ENCODE results near the gene IKZF2. TPM values are rescaled to one million over a fixed set of nuclear protein-coding genes. Genes with fewer than 3 reads are reported as not detected.

The IKZF2 gene
- total RNA-seq, 1 experiment from 2014 or later: 1.3 TPM

- no peak for DNase-seq
- H3K4me1 ChIP-seq (ENCODE audit: low read length): no peaks in the 10 kb centered on the region
- no peak overlapping the region for H2AFZ ChIP-seq (ENCODE audit: low read length)
- H3K9ac ChIP-seq (ENCODE audit: low read length): no peak overlapping the region
- H3K79me2 ChIP-seq (ENCODE audit: low read length): no peaks in the 10 kb centered on the region
- no peaks in the 10 kb centered on the region for H3K27me3 ChIP-seq (ENCODE audit: low read length)
- no peaks in the 10 kb centered on the region for H4K20me1 ChIP-seq (ENCODE audit: insufficient read depth, low read depth, low read length)
- H3K36me3 ChIP-seq (ENCODE audit: insufficient read depth, low read length): no peaks in the 10 kb centered on the region
- H3K27ac ChIP-seq (ENCODE audit: low read length): no peak overlapping the region
- H3K4me3 ChIP-seq (ENCODE audit: low read length): no peak overlapping the region
- H3K9me3 ChIP-seq (ENCODE audit: low read length): 0 out of 2 replicates have a peak, but pooled peaks cover 2% of the 10 kb centered on the region
- H3K9me2 ChIP-seq (replicated peaks; ENCODE audit: insufficient read depth, low read length): no peaks in the 10 kb centered on the region; the same call in 1 of the 2 replicates
- H3K4me2 ChIP-seq (ENCODE audit: low read depth, low read length, poor library complexity, severe bottlenecking): no peak overlapping the region
Observed at GRCh38 chr2:213004197-213004821, 147.1 kb downstream of the IKZF2 start.

- no peaks in the 10 kb centered on the region for H3K4me1 ChIP-seq (ENCODE audit: low read length)
- no peak overlapping the region for H3K9ac ChIP-seq (ENCODE audit: low read length)
- no peaks in the 10 kb centered on the region for H4K20me1 ChIP-seq (ENCODE audit: insufficient read depth, low read depth, low read length)
- no peaks in the 10 kb centered on the region for H3K79me2 ChIP-seq (ENCODE audit: low read length)
- H3K9me2 ChIP-seq (replicated peaks; ENCODE audit: insufficient read depth, low read length): no peaks in the 10 kb centered on the region; the same call in 1 of the 2 replicates
- H3K4me3 ChIP-seq (ENCODE audit: low read length): no peak overlapping the region
- H3K27ac ChIP-seq (ENCODE audit: low read length): no peak overlapping the region
- DNase-seq: no peak
- H3K36me3 ChIP-seq (ENCODE audit: insufficient read depth, low read length): no peaks in the 10 kb centered on the region
- H2AFZ ChIP-seq (ENCODE audit: low read length): no peak overlapping the region
- H3K9me3 ChIP-seq (ENCODE audit: low read length): peaks cover 8% of the 10 kb centered on the region; the same call in 1 of the 2 replicates
- H3K27me3 ChIP-seq (ENCODE audit: low read length): no peaks in the 10 kb centered on the region
- H3K4me2 ChIP-seq (ENCODE audit: low read depth, low read length, poor library complexity, severe bottlenecking): no peak overlapping the region
Observed at GRCh38 chr2:213002383-213002782, 149.0 kb downstream of the IKZF2 start.

DNA sequence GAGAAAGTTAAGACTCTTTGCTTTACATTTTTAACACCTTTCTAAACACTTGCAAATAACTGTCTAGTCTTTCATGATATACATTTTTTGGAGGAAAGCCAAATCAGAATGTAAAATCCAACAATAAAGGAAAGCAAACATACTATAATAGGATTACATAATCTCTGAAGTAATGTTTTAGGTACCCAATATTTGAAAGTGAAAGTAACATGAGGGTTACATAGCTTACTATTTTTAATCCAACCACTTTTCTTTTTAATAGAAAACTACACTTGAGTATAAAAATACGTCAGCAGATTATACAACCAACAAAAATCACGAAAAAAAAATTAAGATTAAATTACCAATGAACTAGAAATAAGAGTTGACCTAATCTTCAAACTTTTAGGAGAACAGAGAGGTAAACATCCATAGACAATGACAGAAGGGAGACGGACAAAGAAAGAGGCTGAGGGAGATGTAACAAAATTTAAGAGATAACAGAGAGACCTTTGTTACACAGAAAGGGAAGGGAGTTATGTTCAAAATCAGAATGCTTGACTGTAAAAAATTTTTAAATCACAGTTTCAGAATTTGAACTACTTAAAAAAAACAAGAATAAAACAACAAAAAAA lies 150.0 kb downstream of the IKZF2 start:
- Histone ChIP-seq H3K79me2 (ENCODE audit: low read length) (no peaks in the 10 kb centered on the region), H3K9me3 (ENCODE audit: low read length) (peaks cover 8% of the 10 kb centered on the region; the same call in 1 of the 2 replicates), H3K36me3 (ENCODE audit: insufficient read depth, low read length) (no peaks in the 10 kb centered on the region), H4K20me1 (ENCODE audit: insufficient read depth, low read depth, low read length) (no peaks in the 10 kb centered on the region), H3K4me1 (ENCODE audit: low read length) (no peaks in the 10 kb centered on the region), H3K27ac (ENCODE audit: low read length) (no peak overlapping the region), H2AFZ (ENCODE audit: low read length) (no peak overlapping the region), H3K9me2 (replicated peaks; ENCODE audit: insufficient read depth, low read length) (no peaks in the 10 kb centered on the region; the same call in 1 of the 2 replicates), H3K27me3 (ENCODE audit: low read length) (no peaks in the 10 kb centered on the region), H3K4me2 (ENCODE audit: low read depth, low read length, poor library complexity, severe bottlenecking) (no peak overlapping the region), H3K4me3 (ENCODE audit: low read length) (no peak overlapping the region), H3K9ac (ENCODE audit: low read length) (no peak overlapping the region)
- no peak for DNase-seq

GRCh38 chr2:212998626-212999359 lies 152.6 kb downstream of the IKZF2 start:
- H3K9me2 ChIP-seq (replicated peaks; ENCODE audit: insufficient read depth, low read length): no peaks in the 10 kb centered on the region; the same call in 1 of the 2 replicates
- H2AFZ ChIP-seq (ENCODE audit: low read length): no peak overlapping the region
- DNase-seq: no peak
- no peak overlapping the region for H3K9ac ChIP-seq (ENCODE audit: low read length)
- H3K79me2 ChIP-seq (ENCODE audit: low read length): no peaks in the 10 kb centered on the region
- no peak overlapping the region for H3K27ac ChIP-seq (ENCODE audit: low read length)
- peaks cover 13% of the 10 kb centered on the region for H3K9me3 ChIP-seq (ENCODE audit: low read length)
- no peaks in the 10 kb centered on the region for H4K20me1 ChIP-seq (ENCODE audit: insufficient read depth, low read depth, low read length)
- H3K36me3 ChIP-seq (ENCODE audit: insufficient read depth, low read length): no peaks in the 10 kb centered on the region
- H3K27me3 ChIP-seq (ENCODE audit: low read length): no peaks in the 10 kb centered on the region
- no peak overlapping the region for H3K4me2 ChIP-seq (ENCODE audit: low read depth, low read length, poor library complexity, severe bottlenecking)
- H3K4me1 ChIP-seq (ENCODE audit: low read length): no peaks in the 10 kb centered on the region
- H3K4me3 ChIP-seq (ENCODE audit: low read length): no peak overlapping the region

DNA sequence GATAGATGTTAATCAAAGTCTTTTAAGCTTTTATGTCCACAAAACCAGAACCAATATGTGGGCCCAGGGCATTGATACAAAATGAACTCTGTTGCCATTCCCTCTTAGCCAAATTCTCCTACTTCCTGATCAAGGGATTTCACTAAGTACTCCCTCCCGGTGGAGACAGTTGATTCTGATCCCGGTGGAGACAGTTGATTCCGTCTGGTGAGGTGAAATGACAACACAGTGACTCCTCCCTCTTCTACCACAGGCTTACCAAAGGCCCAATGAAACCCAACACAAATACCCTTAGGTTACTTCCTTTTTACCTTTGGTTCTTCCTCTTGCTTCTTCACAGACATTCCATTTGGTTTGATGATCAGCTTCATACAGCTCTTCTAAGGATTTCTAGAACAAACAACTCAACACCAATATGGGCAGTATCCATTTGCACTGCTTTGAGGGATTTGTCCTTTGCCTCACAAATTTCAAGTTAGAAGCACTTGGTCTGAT lies 153.8 kb downstream of the IKZF2 start:
- H4K20me1 ChIP-seq (ENCODE audit: insufficient read depth, low read depth, low read length): no peaks in the 10 kb centered on the region
- no peaks in the 10 kb centered on the region for H3K27me3 ChIP-seq (ENCODE audit: low read length)
- no peak overlapping the region for H3K4me3 ChIP-seq (ENCODE audit: low read length)
- no peaks in the 10 kb centered on the region for H3K36me3 ChIP-seq (ENCODE audit: insufficient read depth, low read length)
- H2AFZ ChIP-seq (ENCODE audit: low read length): no peak overlapping the region
- no peak overlapping the region for H3K27ac ChIP-seq (ENCODE audit: low read length)
- peaks cover 13% of the 10 kb centered on the region for H3K9me3 ChIP-seq (ENCODE audit: low read length)
- no peak overlapping the region for H3K9ac ChIP-seq (ENCODE audit: low read length)
- H3K4me2 ChIP-seq (ENCODE audit: low read depth, low read length, poor library complexity, severe bottlenecking): no peak overlapping the region
- no peaks in the 10 kb centered on the region for H3K79me2 ChIP-seq (ENCODE audit: low read length)
- H3K9me2 ChIP-seq (replicated peaks; ENCODE audit: insufficient read depth, low read length): no peaks in the 10 kb centered on the region; the same call in 1 of the 2 replicates
- DNase-seq: no peak
- no peaks in the 10 kb centered on the region for H3K4me1 ChIP-seq (ENCODE audit: low read length)

GRCh38 chr2:212995920-212996319 lies 155.5 kb downstream of the IKZF2 start:
- H3K9me2 ChIP-seq (replicated peaks; ENCODE audit: insufficient read depth, low read length): no peaks in the 10 kb centered on the region; the same call in 1 of the 2 replicates
- H3K27ac ChIP-seq (ENCODE audit: low read length): no peak overlapping the region
- DNase-seq: no peak
- peaks cover 13% of the 10 kb centered on the region for H3K9me3 ChIP-seq (ENCODE audit: low read length)
- no peaks in the 10 kb centered on the region for H3K27me3 ChIP-seq (ENCODE audit: low read length)
- no peaks in the 10 kb centered on the region for H3K36me3 ChIP-seq (ENCODE audit: insufficient read depth, low read length)
- no peaks in the 10 kb centered on the region for H4K20me1 ChIP-seq (ENCODE audit: insufficient read depth, low read depth, low read length)
- H3K4me1 ChIP-seq (ENCODE audit: low read length): no peaks in the 10 kb centered on the region
- H3K9ac ChIP-seq (ENCODE audit: low read length): no peak overlapping the region
- no peak overlapping the region for H2AFZ ChIP-seq (ENCODE audit: low read length)
- no peak overlapping the region for H3K4me3 ChIP-seq (ENCODE audit: low read length)
- H3K79me2 ChIP-seq (ENCODE audit: low read length): no peaks in the 10 kb centered on the region
- no peak overlapping the region for H3K4me2 ChIP-seq (ENCODE audit: low read depth, low read length, poor library complexity, severe bottlenecking)

- no peaks in the 10 kb centered on the region for H4K20me1 ChIP-seq (ENCODE audit: insufficient read depth, low read depth, low read length)
Observed at GRCh38 chr2:212994976-212995375, 156.4 kb downstream of the IKZF2 start.

GRCh38 chr2:212991120-212991519 lies 160.3 kb downstream of the IKZF2 start:
- Histone ChIP-seq H4K20me1 (ENCODE audit: insufficient read depth, low read depth, low read length) (no peaks in the 10 kb centered on the region), H3K27me3 (ENCODE audit: low read length) (no peaks in the 10 kb centered on the region), H3K9me2 (replicated peaks; ENCODE audit: insufficient read depth, low read length) (no peaks in the 10 kb centered on the region), H3K36me3 (ENCODE audit: insufficient read depth, low read length) (no peaks in the 10 kb centered on the region), H3K4me3 (ENCODE audit: low read length) (no peak overlapping the region), H3K4me2 (ENCODE audit: low read depth, low read length, poor library complexity, severe bottlenecking) (no peak overlapping the region), H3K9me3 (ENCODE audit: low read length) (peaks cover 8% of the 10 kb centered on the region; the same call in 1 of the 2 replicates), H3K79me2 (ENCODE audit: low read length) (no peaks in the 10 kb centered on the region), H3K9ac (ENCODE audit: low read length) (no peak overlapping the region), H3K27ac (ENCODE audit: low read length) (no peak overlapping the region), H3K4me1 (ENCODE audit: low read length) (no peaks in the 10 kb centered on the region), H2AFZ (ENCODE audit: low read length) (no peak overlapping the region)
- DNase-seq: no peak

More at GRCh38 chr2:212994976-212995375, 156.4 kb downstream of the IKZF2 start:
- no peak for DNase-seq
- peaks cover 13% of the 10 kb centered on the region for H3K9me3 ChIP-seq (ENCODE audit: low read length)
- no peak overlapping the region for H3K27ac ChIP-seq (ENCODE audit: low read length)
- H3K27me3 ChIP-seq (ENCODE audit: low read length): no peaks in the 10 kb centered on the region
- H2AFZ ChIP-seq (ENCODE audit: low read length): no peak overlapping the region
- no peaks in the 10 kb centered on the region for H3K36me3 ChIP-seq (ENCODE audit: insufficient read depth, low read length)
- H3K9me2 ChIP-seq (replicated peaks; ENCODE audit: insufficient read depth, low read length): no peaks in the 10 kb centered on the region
- H3K4me1 ChIP-seq (ENCODE audit: low read length): no peaks in the 10 kb centered on the region
- no peak overlapping the region for H3K9ac ChIP-seq (ENCODE audit: low read length)
- H3K79me2 ChIP-seq (ENCODE audit: low read length): no peaks in the 10 kb centered on the region
- no peak overlapping the region for H3K4me2 ChIP-seq (ENCODE audit: low read depth, low read length, poor library complexity, severe bottlenecking)
- no peak overlapping the region for H3K4me3 ChIP-seq (ENCODE audit: low read length)

Data from Karpas-422 (cell line).